Trophoblast cell (in vitro differentiated cells and primary cell): ENCODE results near the gene ACSL1.

ENCODE experiments used
- DNase-seq, 2 donors: peaks; one replicate each; pipeline ENCODE4 v3.0.0-alpha.2; 2016
- H2AFZ ChIP-seq: 2 replicates; pipeline ENCODE4 v1.6.1; 2013; ENCODE audit warnings: low read length, moderate library complexity, mild to moderate bottlenecking; ENCODE audit not compliant: insufficient read depth, poor library complexity
- H2AK5ac ChIP-seq: 2 replicates; pipeline ENCODE4 v1.6.1; 2013; ENCODE audit warnings: mild to moderate bottlenecking, low read length
- H2BK120ac ChIP-seq: 2 replicates; pipeline ENCODE4 v1.6.1; 2013; ENCODE audit warnings: low read length, mild to moderate bottlenecking, moderate library complexity; ENCODE audit not compliant: insufficient read depth, poor library complexity
- H2BK12ac ChIP-seq: 2 replicates; pipeline ENCODE4 v1.6.1; 2013; ENCODE audit warnings: mild to moderate bottlenecking, low read length, moderate library complexity
- H2BK5ac ChIP-seq: 2 replicates; pipeline ENCODE4 v1.6.1; 2013; ENCODE audit warnings: low read length, low read depth, moderate library complexity, mild to moderate bottlenecking; ENCODE audit not compliant: poor library complexity
- H3K14ac ChIP-seq: 2 replicates; pipeline ENCODE4 v1.6.1; 2013; ENCODE audit warnings: mild to moderate bottlenecking, low read length
- H3K18ac ChIP-seq: 2 replicates; pipeline ENCODE4 v1.6.1; 2013; ENCODE audit warnings: mild to moderate bottlenecking, low read length
- H3K23ac ChIP-seq: 2 replicates; pipeline ENCODE4 v1.6.1; 2013; ENCODE audit warnings: low read length
- H3K27ac ChIP-seq: 2 replicates; pipeline ENCODE4 v1.5.1; 2013; ENCODE audit warnings: low read depth, mild to moderate bottlenecking, inconsistent platforms, low read length, moderate library complexity
- H3K27me3 ChIP-seq: 2 replicates; pipeline ENCODE4 v1.6.1; 2013; ENCODE audit warnings: inconsistent platforms, mild to moderate bottlenecking, low read length, moderate library complexity; ENCODE audit not compliant: insufficient read depth
- H3K36me3 ChIP-seq, 2 experiments: 1 replicate in 1 of 2; 2 replicates in 1 of 2; pipeline ENCODE4 v1.6.1; 2013; ENCODE audit warnings: low read length in 2 of 2, mild to moderate bottlenecking in 2 of 2, moderate library complexity in 1 of 2; ENCODE audit not compliant: insufficient read depth in 2 of 2, control insufficient read depth in 1 of 2
- H3K4ac ChIP-seq: 2 replicates; pipeline ENCODE4 v1.6.1; 2013; ENCODE audit warnings: low read depth, mild to moderate bottlenecking, low read length, moderate library complexity
- H3K4me1 ChIP-seq, 2 experiments: 1 replicate in 1 of 2; 2 replicates in 1 of 2; pipeline ENCODE4 v1.6.1; 2013; ENCODE audit warnings: low read length in 2 of 2, mild to moderate bottlenecking in 2 of 2, moderate library complexity in 1 of 2; ENCODE audit not compliant: insufficient read depth in 2 of 2, control insufficient read depth in 1 of 2
- H3K4me2 ChIP-seq: 2 replicates; pipeline ENCODE4 v1.6.1; 2013; ENCODE audit warnings: inconsistent platforms, mild to moderate bottlenecking, low read length, moderate library complexity
- H3K4me3 ChIP-seq: 2 replicates; pipeline ENCODE4 v1.5.1; 2013; ENCODE audit warnings: mild to moderate bottlenecking, low read depth, low read length, inconsistent platforms
- H3K79me1 ChIP-seq: one replicate; pipeline ENCODE4 v1.6.1; 2013; ENCODE audit warnings: low read length
- H3K79me2 ChIP-seq: 2 replicates; pipeline ENCODE4 v1.6.1; 2013; ENCODE audit warnings: low read length, mild to moderate bottlenecking; ENCODE audit not compliant: control insufficient read depth, insufficient read depth, poor library complexity
- H3K9ac ChIP-seq: 2 replicates; pipeline ENCODE4 v1.6.1; 2013; ENCODE audit warnings: mild to moderate bottlenecking, low read length
- H3K9me3 ChIP-seq: 2 replicates; pipeline ENCODE4 v1.6.1; 2013; ENCODE audit warnings: low read depth, mild to moderate bottlenecking, control low read depth, inconsistent platforms, low read length; ENCODE audit not compliant: insufficient read depth
- H4K12ac ChIP-seq: 2 replicates; pipeline ENCODE4 v1.6.1; 2013; ENCODE audit warnings: low read depth, mild to moderate bottlenecking, low read length, moderate library complexity
- H4K8ac ChIP-seq: 2 replicates; pipeline ENCODE4 v1.6.1; 2013; ENCODE audit warnings: low read depth, mild to moderate bottlenecking, low read length, moderate library complexity
- H4K91ac ChIP-seq: one replicate; pipeline ENCODE4 v1.6.1; 2013; ENCODE audit warnings: low read depth, mild to moderate bottlenecking, low read length, moderate library complexity
- WGBS: extraction: QIAGEN DNeasy Blood & Tissue Kit; methylation state at CpG from one replicate; pipeline ENCODE4 v1.1.7; 2013; ENCODE audit warnings: missing lambda C conversion rate; ENCODE audit not compliant: insufficient read length, insufficient coverage; ENCODE audit errors: extremely low coverage; 5-methylcytosine and 5-hydroxymethylcytosine counted together

The ACSL1 gene

GRCh38 chr4:184792334-184792733 lies 33.4 kb downstream of the ACSL1 start:
- H3K14ac ChIP-seq: no peak overlapping the region
- DNase-seq: no peak

GRCh38 chr4:184790826-184791225 lies 34.9 kb downstream of the ACSL1 start:
- H3K9ac ChIP-seq: no peak overlapping the region
- H3K4ac ChIP-seq: no peak overlapping the region
- no peaks in the 10 kb centered on the region for H3K79me1 ChIP-seq
- H3K4me3 ChIP-seq: no peak overlapping the region
- H2BK5ac ChIP-seq: no peak overlapping the region
- no peak overlapping the region for H2BK120ac ChIP-seq
- no CpG with 5 or more reads among the region's 3 CpGs for whole genome bisulfite sequencing
- no peak overlapping the region for H3K18ac ChIP-seq
- no peak overlapping the region for H4K12ac ChIP-seq
- H3K79me2 ChIP-seq: no peaks in the 10 kb centered on the region
- no peak for DNase-seq
- H3K23ac ChIP-seq: no peak overlapping the region
- H3K27ac ChIP-seq: no peak overlapping the region
- no peaks in the 10 kb centered on the region for H3K4me1 ChIP-seq
- no peak overlapping the region for H4K91ac ChIP-seq
- no peak overlapping the region for H2BK12ac ChIP-seq
- H2AFZ ChIP-seq: no peak overlapping the region
- H4K8ac ChIP-seq: no peak overlapping the region
- H3K36me3 ChIP-seq: peaks cover 0 to under 1% of the 10 kb centered on the region in 2 experiments
- H2AK5ac ChIP-seq: no peak overlapping the region
- no peak overlapping the region for H3K4me2 ChIP-seq
- H3K9me3 ChIP-seq: no peaks in the 10 kb centered on the region
- H3K27me3 ChIP-seq: no peaks in the 10 kb centered on the region
- H3K14ac ChIP-seq: no peak overlapping the region

More at GRCh38 chr4:184792334-184792733, 33.4 kb downstream of the ACSL1 start:
- Histone ChIP-seq H3K79me2 (no peaks in the 10 kb centered on the region), H2BK120ac (no peak overlapping the region), H3K4me1 (no peaks in the 10 kb centered on the region), H3K18ac (no peak overlapping the region), H4K8ac (no peak overlapping the region), H3K4me3 (no peak overlapping the region), H2AK5ac (no peak overlapping the region), H3K4ac (no peak overlapping the region), H3K27me3 (no peaks in the 10 kb centered on the region), H4K12ac (no peak overlapping the region), H3K79me1 (no peaks in the 10 kb centered on the region), H2BK5ac (no peak overlapping the region), H3K4me2 (no peak overlapping the region), H3K9me3 (peaks cover 3% of the 10 kb centered on the region), H3K27ac (no peak overlapping the region), H3K9ac (no peak overlapping the region), H3K23ac (no peak overlapping the region), H2BK12ac (no peak overlapping the region), H3K36me3 (no peaks in the 10 kb centered on the region), H4K91ac (no peak overlapping the region), H2AFZ (no peak overlapping the region)
- no CpG with 5 or more reads among the region's 8 CpGs for WGBS

GRCh38 chr4:184787766-184788503 lies 37.8 kb downstream of the ACSL1 start:
- no peaks in the 10 kb centered on the region for H3K27me3 ChIP-seq
- H3K18ac ChIP-seq: no peak overlapping the region
- H3K36me3 ChIP-seq: peaks cover 0 to 2% of the 10 kb centered on the region in 2 experiments
- H3K27ac ChIP-seq: no peak overlapping the region
- H4K8ac ChIP-seq: no peak overlapping the region
- no peak overlapping the region for H2BK12ac ChIP-seq
- H2AFZ ChIP-seq: no peak overlapping the region
- DNase-seq: no peak
- no peak overlapping the region for H2AK5ac ChIP-seq
- H4K91ac ChIP-seq: no peak overlapping the region
- H3K79me2 ChIP-seq: no peaks in the 10 kb centered on the region
- no peak overlapping the region for H3K23ac ChIP-seq
- H2BK5ac ChIP-seq: no peak overlapping the region
- no peaks in the 10 kb centered on the region for H3K4me1 ChIP-seq
- no peak overlapping the region for H2BK120ac ChIP-seq
- no peak overlapping the region for H3K4me2 ChIP-seq
- H4K12ac ChIP-seq: no peak overlapping the region
- H3K4me3 ChIP-seq: no peak overlapping the region
- no peak overlapping the region for H3K4ac ChIP-seq
- no peak overlapping the region for H3K9ac ChIP-seq
- no peaks in the 10 kb centered on the region for H3K79me1 ChIP-seq
- H3K14ac ChIP-seq: no peak overlapping the region
- WGBS: no CpG with 5 or more reads among the region's 6 CpGs
- H3K9me3 ChIP-seq: no peaks in the 10 kb centered on the region

- Histone ChIP-seq H3K4me3 (no peak overlapping the region), H3K14ac (no peak overlapping the region), H3K18ac (no peak overlapping the region), H3K9me3 (no peaks in the 10 kb centered on the region), H3K4me2 (no peak overlapping the region), H3K27me3 (no peaks in the 10 kb centered on the region), H3K79me1 (no peaks in the 10 kb centered on the region), H3K36me3 (peaks cover 0 to 2% of the 10 kb centered on the region in 2 experiments), H2AK5ac (no peak overlapping the region), H3K4ac (no peak overlapping the region), H3K27ac (no peak overlapping the region), H3K9ac (no peak overlapping the region), H3K23ac (no peak overlapping the region), H3K4me1 (no peaks in the 10 kb centered on the region), H2BK5ac (no peak overlapping the region), H4K91ac (no peak overlapping the region), H3K79me2 (no peaks in the 10 kb centered on the region), H2BK120ac (no peak overlapping the region), H2BK12ac (no peak overlapping the region), H4K8ac (no peak overlapping the region), H4K12ac (no peak overlapping the region), H2AFZ (no peak overlapping the region)
- no peak for DNase-seq
- no CpG with 5 or more reads among the region's 9 CpGs for WGBS
Observed at GRCh38 chr4:184785813-184786212, 40.0 kb downstream of the ACSL1 start.
